MM.1S (cell line): ENCODE data around the gene TMEM198.

Experiments
- EZH2 ChIP-seq: fragments of 300-600 bp; sonication (generic); optimal IDR thresholded peaks from 2 replicates; pipeline ENCODE3; 2017; ENCODE audit warnings: low read depth, mild to moderate bottlenecking, antibody characterized with exemption, low read length, mixed read lengths
- TF ChIP-seq, protein P1 (sequence below): fragments of 300-600 bp; sonication (generic); IDR thresholded peaks from 2 replicates; pipeline ENCODE4 v1.5.1; 2016; ENCODE audit warnings: antibody characterized with exemption, low read length, mixed read lengths

DNA sequence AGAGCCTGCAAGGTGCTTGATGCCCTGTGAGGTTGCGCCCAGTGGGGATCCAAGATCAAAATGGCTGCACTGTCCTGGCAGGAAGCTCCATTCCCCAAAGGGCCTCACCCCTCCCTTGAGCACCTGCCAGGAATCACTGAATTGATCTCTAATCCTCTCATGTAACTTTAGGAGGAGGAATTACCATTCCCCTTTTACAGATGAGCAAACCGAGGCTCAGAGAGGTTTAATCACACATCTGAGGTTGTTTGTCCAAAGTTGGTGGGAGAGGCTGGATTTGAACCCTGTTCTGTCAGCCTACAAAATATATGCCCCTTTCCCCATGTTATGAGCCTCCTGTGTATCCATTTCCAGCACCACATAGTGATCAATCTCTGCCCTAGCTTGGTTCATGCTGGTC, 19.0 kb upstream of the TMEM198 start:
- TF ChIP-seq, protein P1, sequence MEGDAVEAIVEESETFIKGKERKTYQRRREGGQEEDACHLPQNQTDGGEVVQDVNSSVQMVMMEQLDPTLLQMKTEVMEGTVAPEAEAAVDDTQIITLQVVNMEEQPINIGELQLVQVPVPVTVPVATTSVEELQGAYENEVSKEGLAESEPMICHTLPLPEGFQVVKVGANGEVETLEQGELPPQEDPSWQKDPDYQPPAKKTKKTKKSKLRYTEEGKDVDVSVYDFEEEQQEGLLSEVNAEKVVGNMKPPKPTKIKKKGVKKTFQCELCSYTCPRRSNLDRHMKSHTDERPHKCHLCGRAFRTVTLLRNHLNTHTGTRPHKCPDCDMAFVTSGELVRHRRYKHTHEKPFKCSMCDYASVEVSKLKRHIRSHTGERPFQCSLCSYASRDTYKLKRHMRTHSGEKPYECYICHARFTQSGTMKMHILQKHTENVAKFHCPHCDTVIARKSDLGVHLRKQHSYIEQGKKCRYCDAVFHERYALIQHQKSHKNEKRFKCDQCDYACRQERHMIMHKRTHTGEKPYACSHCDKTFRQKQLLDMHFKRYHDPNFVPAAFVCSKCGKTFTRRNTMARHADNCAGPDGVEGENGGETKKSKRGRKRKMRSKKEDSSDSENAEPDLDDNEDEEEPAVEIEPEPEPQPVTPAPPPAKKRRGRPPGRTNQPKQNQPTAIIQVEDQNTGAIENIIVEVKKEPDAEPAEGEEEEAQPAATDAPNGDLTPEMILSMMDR, result no peak
- no peak for TF ChIP-seq EZH2
